PC-3 (cell line): Measurements from ENCODE around the gene LCE1E. TPM values are rescaled to one million over a fixed set of nuclear protein-coding genes. Genes with fewer than 3 reads are reported as not detected.

Source experiments
- ATAC-seq: fragments of 200-7000 bp; cut with Tn5 transposase; 2 replicates; pipeline ENCODE4 v1.9.1; 2020; ENCODE audit warnings: mild to moderate bottlenecking, moderate library complexity
- BruUV-seq: library from RNA; stranded (reverse); fragments of 400-500 nt; replicated peaks from 2 replicates; lab custom pipeline; 2021; lab: Mats Ljungman, UMichigan
- CTCF ChIA-PET: fragments of 300-600 bp; sonication (Branson Sonifier 250); formaldehyde crosslinking; loops from one replicate; lab custom pipeline; 2022; ENCODE audit warnings: antibody characterized with exemption; lab: Charles Lee
- POLR2A ChIA-PET: fragments of 300-600 bp; sonication (Branson Sonifier 250); formaldehyde crosslinking; loops from one replicate; lab custom pipeline; 2022; ENCODE audit warnings: antibody characterized with exemption; ENCODE audit not compliant: unreplicated experiment; lab: Charles Lee
- DNase-seq: peaks from one replicate; pipeline ENCODE4 v3.0.0-alpha.2; 2015
- H2AFZ ChIP-seq: fragments of 300-600 bp; sonication (generic); 2 replicates; pipeline ENCODE4 v1.6.0; 2016; ENCODE audit warnings: antibody characterized with exemption, low read length
- H3F3A ChIP-seq: fragments of 300-600 bp; sonication (generic); one replicate; pipeline ENCODE4 v1.6.0; 2017; ENCODE audit warnings: antibody characterized with exemption, low read length, control low read depth, mild to moderate bottlenecking; ENCODE audit not compliant: unreplicated experiment
- H3K27ac ChIP-seq: fragments of 300-600 bp; sonication (generic); 2 replicates; pipeline ENCODE4 v1.5.1; 2016; ENCODE audit warnings: mild to moderate bottlenecking, low read length
- H3K27me3 ChIP-seq: fragments of 300-600 bp; sonication (generic); 2 replicates; pipeline ENCODE4 v1.6.1; 2016; ENCODE audit warnings: low read length, mixed read lengths
- H3K36me3 ChIP-seq: fragments of 300-600 bp; sonication (generic); 2 replicates; pipeline ENCODE4 v1.6.1; 2016; ENCODE audit warnings: low read depth, mixed run types, low read length, mixed read lengths
- H3K4me1 ChIP-seq: fragments of 300-600 bp; sonication (generic); 2 replicates; pipeline ENCODE4 v1.5.1; 2016; ENCODE audit warnings: low read length; ENCODE audit not compliant: insufficient read depth
- H3K4me2 ChIP-seq: fragments of 300-600 bp; sonication (generic); 2 replicates; pipeline ENCODE4 v1.6.0; 2016; ENCODE audit warnings: low read length
- H3K4me3 ChIP-seq: fragments of 300-600 bp; sonication (generic); 2 replicates; pipeline ENCODE4 v1.5.1; 2016; ENCODE audit warnings: mild to moderate bottlenecking, low read length, mixed read lengths
- H3K79me2 ChIP-seq: fragments of 300-600 bp; sonication (generic); 2 replicates; pipeline ENCODE4 v1.6.1; 2017; ENCODE audit warnings: low read length, mixed read lengths
- H3K9ac ChIP-seq: fragments of 300-600 bp; sonication (generic); 2 replicates; pipeline ENCODE4 v1.6.0; 2016; ENCODE audit warnings: mild to moderate bottlenecking, low read length
- H3K9me2 ChIP-seq: fragments of 300-600 bp; sonication (generic); replicated peaks from 2 replicates; pipeline ENCODE4 v1.6.1; 2016; ENCODE audit warnings: mixed run types, low read length, mixed read lengths
- H3K9me3 ChIP-seq: fragments of 300-600 bp; sonication (generic); 2 replicates; pipeline ENCODE4 v1.6.1; 2016; ENCODE audit warnings: low read length, mixed read lengths
- H4K20me1 ChIP-seq: fragments of 300-600 bp; sonication (generic); 2 replicates; pipeline ENCODE4 v1.6.1; 2016; ENCODE audit warnings: low read length, mixed read lengths
- CTCF ChIP-seq: fragments of 300-600 bp; sonication (generic); conservative IDR thresholded peaks from 2 replicates; pipeline ENCODE4 v1.5.1; 2017; ENCODE audit warnings: antibody characterized with exemption, low read depth, mild to moderate bottlenecking, low read length
- EZH2 ChIP-seq: fragments of 300-600 bp; sonication (generic); IDR thresholded peaks from one replicate; pipeline ENCODE4 v1.6.1; 2017; ENCODE audit warnings: antibody characterized with exemption, mild to moderate bottlenecking, low read length; ENCODE audit not compliant: unreplicated experiment
- EZH2phosphoT487 ChIP-seq: fragments of 300-600 bp; sonication (generic); IDR thresholded peaks from 2 replicates; pipeline ENCODE4 v1.6.1; 2018; ENCODE audit warnings: mild to moderate bottlenecking, antibody characterized with exemption, low read length, borderline replicate concordance
- intact Hi-C: fragments of 100-400 bp; cut with micrococcal nuclease; formaldehyde crosslinking; loops from 2 replicates; pipeline ENCODE4 v1.9.0; 2023
- total RNA-seq: library from RNA; depleted of rRNA; stranded (reverse); fragments of >200 nt; gene quantifications from 2 replicates; pipeline ENCODE4 v1.2.3, GENCODE V29; 2014

Gene LCE1E
- total RNA-seq, 1 experiment from 2014 or later: not detected

- Histone ChIP-seq H3K4me2 (no peak overlapping the region), H3K27ac (no peak overlapping the region), H4K20me1 (no peaks in the 10 kb centered on the region), H3K36me3 (no peaks in the 10 kb centered on the region), H3K9ac (no peak overlapping the region), H2AFZ (no peak overlapping the region), H3F3A (no peaks in the 10 kb centered on the region), H3K9me2 (no peaks in the 10 kb centered on the region), H3K79me2 (no peaks in the 10 kb centered on the region), H3K27me3 (peaks cover 7% of the 10 kb centered on the region; the same call in 1 of the 2 replicates), H3K4me3 (no peak overlapping the region), H3K9me3 (no peaks in the 10 kb centered on the region), H3K4me1 (no peaks in the 10 kb centered on the region; the same call in 1 of the 2 replicates)
- no peak for TF ChIP-seq EZH2phosphoT487
- TF ChIP-seq CTCF: no peak
- intact Hi-C loops: no loop called here
- no peak for ATAC-seq
- no peak for DNase-seq
- ChIA-PET POLR2A (no interaction called here), CTCF (no interaction called here)
- BruUV-seq: no TSS peak
Observed at GRCh38 chr1:152761609-152762213, 24.3 kb upstream of the LCE1E start.

GRCh38 chr1:152768847-152769533, 17.1 kb upstream of the LCE1E start:
- peaks cover 6% of the 10 kb centered on the region; the same call in 1 of the 2 replicates for H3K27me3 ChIP-seq
- H3K4me2 ChIP-seq: no peak overlapping the region
- POLR2A ChIA-PET: no interaction called here
- H2AFZ ChIP-seq: no peak overlapping the region
- no TSS peak for BruUV-seq
- no peak for ATAC-seq
- no peaks in the 10 kb centered on the region for H3K4me1 ChIP-seq
- intact Hi-C loops: no loop called here
- H3K9me2 ChIP-seq: no peaks in the 10 kb centered on the region
- no peaks in the 10 kb centered on the region for H3K79me2 ChIP-seq
- no peaks in the 10 kb centered on the region for H3K9me3 ChIP-seq
- H3K9ac ChIP-seq: no peak overlapping the region
- no peak overlapping the region for H3K4me3 ChIP-seq
- DNase-seq: no peak
- no peak for TF ChIP-seq CTCF
- no peak for TF ChIP-seq EZH2phosphoT487
- no peak for TF ChIP-seq EZH2
- CTCF ChIA-PET: no interaction called here
- no peaks in the 10 kb centered on the region for H4K20me1 ChIP-seq
- H3F3A ChIP-seq: no peaks in the 10 kb centered on the region
- H3K36me3 ChIP-seq: no peaks in the 10 kb centered on the region
- no peak overlapping the region for H3K27ac ChIP-seq

GRCh38 chr1:152770411-152770810, 15.6 kb upstream of the LCE1E start:
- ChIA-PET POLR2A (no interaction called here), CTCF (no interaction called here)
- Histone ChIP-seq H3K9me2 (no peaks in the 10 kb centered on the region), H4K20me1 (no peaks in the 10 kb centered on the region), H3K79me2 (no peaks in the 10 kb centered on the region), H3K27me3 (peaks cover 6% of the 10 kb centered on the region; the same call in 1 of the 2 replicates), H3K4me2 (no peak overlapping the region), H3K9me3 (no peaks in the 10 kb centered on the region), H2AFZ (no peak overlapping the region), H3K4me1 (no peaks in the 10 kb centered on the region), H3K36me3 (no peaks in the 10 kb centered on the region), H3K4me3 (no peak overlapping the region), H3K9ac (no peak overlapping the region), H3F3A (no peaks in the 10 kb centered on the region), H3K27ac (no peak overlapping the region)
- intact Hi-C loops: no loop called here
- BruUV-seq: no TSS peak
- DNase-seq (no peak), ATAC-seq (no peak)
- TF ChIP-seq CTCF: no peak
- no peak for TF ChIP-seq EZH2
- no peak for TF ChIP-seq EZH2phosphoT487
